HepG2 (cell line): Measurements from ENCODE around the gene OR12D3.

Experiments used
- ETV6 ChIP-seq: sonication (generic); formaldehyde crosslinking; conservative IDR thresholded peaks from 2 replicates; pipeline ENCODE4 v1.4.0; 2020; ENCODE audit warnings: missing genetic modification reagents
- GABPA ChIP-seq, 2 experiments: IDR thresholded peaks; 2 replicates each; pipeline ENCODE4 v1.6.1; 2011 to 2016; ENCODE audit warnings: low read depth in 2 of 2, low read length in 1 of 2, missing biosample characterization in 1 of 2, missing genetic modification characterization in 1 of 2
- NFYC ChIP-seq: IDR thresholded peaks from 2 replicates; pipeline ENCODE4 v1.6.1; 2016; ENCODE audit warnings: missing genetic modification reagents, missing compliant biosample characterization
- POLR2A ChIP-seq, 2 experiments: IDR thresholded peaks; 2 replicates each; pipeline ENCODE4 v1.6.1; 2011; ENCODE audit warnings: low read depth in 2 of 2, low read length in 2 of 2, mild to moderate bottlenecking in 1 of 2, moderate library complexity in 1 of 2; ENCODE audit not compliant: insufficient read depth in 1 of 2
- RFX5 ChIP-seq: IDR thresholded peaks from 2 replicates; pipeline ENCODE4 v1.6.1; 2011; ENCODE audit warnings: low read depth, low read length, improper control_type of control experiment
- TCF7 ChIP-seq: sonication (generic); IDR thresholded peaks from 2 replicates; pipeline ENCODE4 v1.6.1; 2016; ENCODE audit warnings: antibody characterized with exemption, low read depth
- ZKSCAN8 ChIP-seq: IDR thresholded peaks from 2 replicates; pipeline ENCODE4 v1.6.1; 2016; ENCODE audit warnings: borderline replicate concordance, missing genetic modification reagents, missing compliant biosample characterization
- ZNF83 ChIP-seq: sonication (generic); formaldehyde crosslinking; IDR thresholded peaks from 2 replicates; pipeline ENCODE4 v1.4.0; 2020; ENCODE audit warnings: missing genetic modification reagents, mild to moderate bottlenecking, borderline replicate concordance
- TF ChIP-seq, protein P1 (sequence below): sonication (generic); formaldehyde crosslinking; IDR thresholded peaks from 2 replicates; pipeline ENCODE4 v1.5.1; 2020; ENCODE audit warnings: mild to moderate bottlenecking, missing genetic modification reagents, moderate library complexity
- TF ChIP-seq, protein P2 (sequence below): sonication (generic); formaldehyde crosslinking; IDR thresholded peaks from 2 replicates; pipeline ENCODE4 v1.5.0; 2020; ENCODE audit warnings: mild to moderate bottlenecking, missing genetic modification reagents, moderate library complexity
- TF ChIP-seq, protein P3 (sequence below): IDR thresholded peaks from 2 replicates; pipeline ENCODE4 v1.6.1; 2016; ENCODE audit warnings: low read depth, borderline replicate concordance

DNA sequence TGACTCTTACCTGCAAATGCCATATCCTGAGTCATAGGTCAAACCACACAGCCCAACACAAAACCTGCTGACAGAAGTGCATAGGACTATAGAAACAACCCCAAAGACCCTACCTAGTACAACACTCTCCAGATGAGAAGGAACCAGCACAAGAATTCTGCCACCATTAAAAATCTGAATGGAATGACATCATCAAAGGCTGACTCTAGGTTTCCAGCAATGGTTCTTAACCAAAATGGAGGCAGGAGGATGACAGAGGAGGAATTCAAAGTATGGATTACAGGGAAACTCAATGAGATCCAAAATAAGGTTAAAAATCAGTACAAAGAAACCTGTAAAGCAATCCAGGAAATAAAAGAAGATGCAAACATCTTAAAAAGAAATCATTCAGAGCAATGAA is 42.4 kb downstream of the OR12D3 start:
- TF ChIP-seq, protein P1, sequence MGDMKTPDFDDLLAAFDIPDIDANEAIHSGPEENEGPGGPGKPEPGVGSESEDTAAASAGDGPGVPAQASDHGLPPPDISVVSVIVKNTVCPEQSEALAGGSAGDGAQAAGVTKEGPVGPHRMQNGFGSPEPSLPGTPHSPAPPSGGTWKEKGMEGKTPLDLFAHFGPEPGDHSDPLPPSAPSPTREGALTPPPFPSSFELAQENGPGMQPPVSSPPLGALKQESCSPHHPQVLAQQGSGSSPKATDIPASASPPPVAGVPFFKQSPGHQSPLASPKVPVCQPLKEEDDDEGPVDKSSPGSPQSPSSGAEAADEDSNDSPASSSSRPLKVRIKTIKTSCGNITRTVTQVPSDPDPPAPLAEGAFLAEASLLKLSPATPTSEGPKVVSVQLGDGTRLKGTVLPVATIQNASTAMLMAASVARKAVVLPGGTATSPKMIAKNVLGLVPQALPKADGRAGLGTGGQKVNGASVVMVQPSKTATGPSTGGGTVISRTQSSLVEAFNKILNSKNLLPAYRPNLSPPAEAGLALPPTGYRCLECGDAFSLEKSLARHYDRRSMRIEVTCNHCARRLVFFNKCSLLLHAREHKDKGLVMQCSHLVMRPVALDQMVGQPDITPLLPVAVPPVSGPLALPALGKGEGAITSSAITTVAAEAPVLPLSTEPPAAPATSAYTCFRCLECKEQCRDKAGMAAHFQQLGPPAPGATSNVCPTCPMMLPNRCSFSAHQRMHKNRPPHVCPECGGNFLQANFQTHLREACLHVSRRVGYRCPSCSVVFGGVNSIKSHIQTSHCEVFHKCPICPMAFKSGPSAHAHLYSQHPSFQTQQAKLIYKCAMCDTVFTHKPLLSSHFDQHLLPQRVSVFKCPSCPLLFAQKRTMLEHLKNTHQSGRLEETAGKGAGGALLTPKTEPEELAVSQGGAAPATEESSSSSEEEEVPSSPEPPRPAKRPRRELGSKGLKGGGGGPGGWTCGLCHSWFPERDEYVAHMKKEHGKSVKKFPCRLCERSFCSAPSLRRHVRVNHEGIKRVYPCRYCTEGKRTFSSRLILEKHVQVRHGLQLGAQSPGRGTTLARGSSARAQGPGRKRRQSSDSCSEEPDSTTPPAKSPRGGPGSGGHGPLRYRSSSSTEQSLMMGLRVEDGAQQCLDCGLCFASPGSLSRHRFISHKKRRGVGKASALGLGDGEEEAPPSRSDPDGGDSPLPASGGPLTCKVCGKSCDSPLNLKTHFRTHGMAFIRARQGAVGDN (CRISPR knock-in tag), result no peak
- TF ChIP-seq, protein P2, sequence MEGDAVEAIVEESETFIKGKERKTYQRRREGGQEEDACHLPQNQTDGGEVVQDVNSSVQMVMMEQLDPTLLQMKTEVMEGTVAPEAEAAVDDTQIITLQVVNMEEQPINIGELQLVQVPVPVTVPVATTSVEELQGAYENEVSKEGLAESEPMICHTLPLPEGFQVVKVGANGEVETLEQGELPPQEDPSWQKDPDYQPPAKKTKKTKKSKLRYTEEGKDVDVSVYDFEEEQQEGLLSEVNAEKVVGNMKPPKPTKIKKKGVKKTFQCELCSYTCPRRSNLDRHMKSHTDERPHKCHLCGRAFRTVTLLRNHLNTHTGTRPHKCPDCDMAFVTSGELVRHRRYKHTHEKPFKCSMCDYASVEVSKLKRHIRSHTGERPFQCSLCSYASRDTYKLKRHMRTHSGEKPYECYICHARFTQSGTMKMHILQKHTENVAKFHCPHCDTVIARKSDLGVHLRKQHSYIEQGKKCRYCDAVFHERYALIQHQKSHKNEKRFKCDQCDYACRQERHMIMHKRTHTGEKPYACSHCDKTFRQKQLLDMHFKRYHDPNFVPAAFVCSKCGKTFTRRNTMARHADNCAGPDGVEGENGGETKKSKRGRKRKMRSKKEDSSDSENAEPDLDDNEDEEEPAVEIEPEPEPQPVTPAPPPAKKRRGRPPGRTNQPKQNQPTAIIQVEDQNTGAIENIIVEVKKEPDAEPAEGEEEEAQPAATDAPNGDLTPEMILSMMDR, result no peak
- TF ChIP-seq NFYC (no peak), GABPA (IDR thresholded peaks at IDR 0.05; ENCODE audit: low read depth, low read length) (no peak), GABPA (CRISPR knock-in tag; IDR thresholded peaks at IDR 0.05; ENCODE audit: low read depth) (no peak), TCF7 (no peak), POLR2A (IDR thresholded peaks at IDR 0.05; ENCODE audit: insufficient read depth in 1 of 2, low read depth in 2 of 2, low read length in 2 of 2) (no peak), ZKSCAN8 (no peak), ZNF83 (CRISPR knock-in tag) (no peak), RFX5 (no peak), ETV6 (CRISPR knock-in tag) (no peak)
- TF ChIP-seq, protein P3, sequence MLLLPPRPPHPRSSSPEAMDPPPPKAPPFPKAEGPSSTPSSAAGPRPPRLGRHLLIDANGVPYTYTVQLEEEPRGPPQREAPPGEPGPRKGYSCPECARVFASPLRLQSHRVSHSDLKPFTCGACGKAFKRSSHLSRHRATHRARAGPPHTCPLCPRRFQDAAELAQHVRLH (CRISPR knock-in tag), result no peak
